Measurements from ENCODE around the gene GALNS. TPM values are rescaled to one million over a fixed set of nuclear protein-coding genes. Genes with fewer than 3 reads are reported as not detected.

Gene GALNS
- total RNA-seq, 1 donor from 2014 or later, result 61.4 TPM

- no peaks in the 10 kb centered on the region for H3K36me3 ChIP-seq
- H3K9me3 ChIP-seq, result no peaks in the 10 kb centered on the region
- H3K27ac ChIP-seq, result peak overlapping the region; percentile 96
- no peak for DNase-seq (ENCODE audit: extremely low spot score in 2 of 2)
- H3K4me1 ChIP-seq, result peaks cover 74% of the 10 kb centered on the region
- intact Hi-C loops (cut with DNase I), result no loop called here
- H3K4me3 ChIP-seq, result no peak overlapping the region
- no peaks in the 10 kb centered on the region for H3K27me3 ChIP-seq
- TF ChIP-seq POLR2AphosphoS5 (IDR thresholded peaks at IDR 0.05; ENCODE audit: insufficient read depth in 1 of 2, low read depth in 1 of 2) (peak in 1 of 2 donors; percentile 20), POLR2A (IDR thresholded peaks at IDR 0.05) (no peak), CTCF (IDR thresholded peaks at IDR 0.05) (no peak)
These were observed 75.3 kb downstream of the GALNS start for GRCh38 chr16:88781140-88782077.

- TF ChIP-seq POLR2AphosphoS5 (IDR thresholded peaks at IDR 0.05; ENCODE audit: insufficient read depth in 1 of 2, low read depth in 1 of 2) (no peak), POLR2A (IDR thresholded peaks at IDR 0.05) (no peak), CTCF (IDR thresholded peaks at IDR 0.05) (no peak)
- Histone ChIP-seq H3K36me3 (no peaks in the 10 kb centered on the region), H3K4me3 (no peak overlapping the region), H3K9me3 (no peaks in the 10 kb centered on the region), H3K27me3 (no peaks in the 10 kb centered on the region), H3K27ac (peak overlapping the region; percentile 14), H3K4me1 (peaks cover 70% of the 10 kb centered on the region)
- DNase-seq (ENCODE audit: extremely low spot score in 2 of 2), result no peak
- intact Hi-C loops (cut with DNase I), result no loop called here
These were observed 76.3 kb downstream of the GALNS start for GRCh38 chr16:88780142-88781062.

GRCh38 chr16:88779406-88780141 lies 77.2 kb downstream of the GALNS start:
- DNase-seq (ENCODE audit: extremely low spot score in 2 of 2), result no peak
- Histone ChIP-seq H3K27me3 (no peaks in the 10 kb centered on the region), H3K4me1 (peaks cover 72% of the 10 kb centered on the region), H3K36me3 (no peaks in the 10 kb centered on the region), H3K9me3 (no peaks in the 10 kb centered on the region), H3K4me3 (no peak overlapping the region), H3K27ac (peak overlapping the region; percentile 14)
- intact Hi-C loops (cut with DNase I), result no loop called here
- TF ChIP-seq POLR2A (IDR thresholded peaks at IDR 0.05) (no peak), POLR2AphosphoS5 (IDR thresholded peaks at IDR 0.05; ENCODE audit: insufficient read depth in 1 of 2, low read depth in 1 of 2) (peak in 1 of 2 donors; percentile 23)

GRCh38 chr16:88778541-88779065 lies 78.1 kb downstream of the GALNS start:
- Histone ChIP-seq H3K9me3 (no peaks in the 10 kb centered on the region), H3K36me3 (no peaks in the 10 kb centered on the region), H3K4me1 (peaks cover 76% of the 10 kb centered on the region), H3K27ac (no peak overlapping the region), H3K27me3 (no peaks in the 10 kb centered on the region), H3K4me3 (no peak overlapping the region)
- intact Hi-C loops (cut with DNase I), result no loop called here
- TF ChIP-seq POLR2A (IDR thresholded peaks at IDR 0.05) (no peak), POLR2AphosphoS5 (IDR thresholded peaks at IDR 0.05; ENCODE audit: insufficient read depth in 1 of 2, low read depth in 1 of 2) (no peak), CTCF (IDR thresholded peaks at IDR 0.05) (no peak)
- DNase-seq (ENCODE audit: extremely low spot score in 2 of 2), result no peak

- H3K9me3 ChIP-seq, result no peaks in the 10 kb centered on the region
- no peak overlapping the region for H3K27ac ChIP-seq
- H3K4me1 ChIP-seq, result peaks cover 76% of the 10 kb centered on the region
- no peak for DNase-seq (ENCODE audit: extremely low spot score in 2 of 2)
- no peaks in the 10 kb centered on the region for H3K27me3 ChIP-seq
- TF ChIP-seq POLR2AphosphoS5 (IDR thresholded peaks at IDR 0.05; ENCODE audit: insufficient read depth in 1 of 2, low read depth in 1 of 2) (no peak), POLR2A (IDR thresholded peaks at IDR 0.05) (no peak), CTCF (IDR thresholded peaks at IDR 0.05) (no peak)
- H3K36me3 ChIP-seq, result no peaks in the 10 kb centered on the region
- H3K4me3 ChIP-seq, result no peak overlapping the region
- intact Hi-C loops (cut with DNase I), result no loop called here
These were observed 78.5 kb downstream of the GALNS start for GRCh38 chr16:88778271-88778525.

Data from vagina (tissue), 2 donors.